Fibroblast of skin of scalp (primary cell): ENCODE data around the gene ST6GALNAC4. TPM values are rescaled to one million over a fixed set of nuclear protein-coding genes. Genes with fewer than 3 reads are reported as not detected.
A peak's percentile ranks its signal among the peaks of the same experiment; 100 is the strongest.

Source experiments
- DNase-seq: peaks from one replicate; pipeline ENCODE4 v3.0.0-alpha.2; 2013
- polyA plus RNA-seq, 2 experiments: library from polyadenylated mRNA; unstranded; fragments of 120-200 nt; gene quantifications; one replicate each; pipeline ENCODE4 v1.2.1, GENCODE V29; 2013; ENCODE audit not compliant: insufficient read length in 2 of 2

Gene ST6GALNAC4
- polyA plus RNA-seq (2013, experiment 1 of 2; ENCODE audit: insufficient read length) = 26.9 TPM
- 27.6 TPM for polyA plus RNA-seq (2013, experiment 2 of 2; ENCODE audit: insufficient read length)

GRCh38 chr9:127916720-127917581, at the start of gene ST6GALNAC4:
TSS of gene ST6GALNAC4 (minus strand) at chr9:127917041. CDS start at chr9:127916419, 622 bp downstream.
- DNase-seq = peak; percentile 94

GRCh38 chr9:127965953-127966352, 49.1 kb upstream of the ST6GALNAC4 start:
- DNase-seq = no peak

- no peak for DNase-seq
Observed at GRCh38 chr9:127963359-127964064, 46.7 kb upstream of the ST6GALNAC4 start.

GRCh38 chr9:127963041-127963358, 46.2 kb upstream of the ST6GALNAC4 start:
- no peak for DNase-seq

- no peak for DNase-seq
Observed at GRCh38 chr9:127962278-127962677, 45.4 kb upstream of the ST6GALNAC4 start.

- DNase-seq = no peak
Observed at GRCh38 chr9:127961613-127962155, 44.8 kb upstream of the ST6GALNAC4 start.

GRCh38 chr9:127961155-127961490, 44.3 kb upstream of the ST6GALNAC4 start:
- no peak for DNase-seq

GRCh38 chr9:127960410-127961154, 43.7 kb upstream of the ST6GALNAC4 start:
- no peak for DNase-seq

GRCh38 chr9:127959841-127960409, 43.1 kb upstream of the ST6GALNAC4 start:
- no peak for DNase-seq

GRCh38 chr9:127959398-127959797, 42.6 kb upstream of the ST6GALNAC4 start:
- no peak for DNase-seq

- DNase-seq = no peak
Observed at GRCh38 chr9:127958728-127959127, 41.9 kb upstream of the ST6GALNAC4 start.

- DNase-seq = no peak
Observed at GRCh38 chr9:127955294-127956015, 38.6 kb upstream of the ST6GALNAC4 start.

- DNase-seq = no peak
Observed at GRCh38 chr9:127954831-127955293, 38.0 kb upstream of the ST6GALNAC4 start.

- no peak for DNase-seq
Observed at GRCh38 chr9:127953768-127954505, 37.1 kb upstream of the ST6GALNAC4 start.

- DNase-seq = no peak
Observed at GRCh38 chr9:127953154-127953553, 36.3 kb upstream of the ST6GALNAC4 start.

GRCh38 chr9:127950513-127951289, 33.9 kb upstream of the ST6GALNAC4 start:
- DNase-seq = no peak

GRCh38 chr9:127949827-127950512, 33.1 kb upstream of the ST6GALNAC4 start:
- no peak for DNase-seq

- no peak for DNase-seq
Observed at GRCh38 chr9:127947841-127948710, 31.2 kb upstream of the ST6GALNAC4 start.
